ENCODE measurements around the gene PHACTR1.

DNA sequence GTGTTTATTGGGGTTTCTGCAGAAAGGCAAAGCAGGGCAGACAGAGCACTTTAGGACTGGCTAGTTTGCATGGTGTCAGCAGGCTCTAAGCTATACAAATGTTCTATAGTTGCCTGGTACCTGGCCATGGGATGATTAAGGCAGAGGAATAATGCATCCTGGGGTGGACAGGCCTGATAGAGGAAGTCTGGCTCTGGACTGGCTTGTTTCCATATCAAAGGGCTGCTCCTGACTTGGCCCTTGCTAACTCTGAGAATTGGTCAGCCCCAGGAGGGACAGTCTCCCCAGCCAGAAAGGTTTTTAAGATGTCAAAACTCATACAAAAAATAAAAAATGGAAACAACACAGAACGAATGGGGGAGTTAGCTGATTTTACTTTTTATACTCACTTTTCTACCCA lies 474.9 kb downstream of the PHACTR1 start:
- TF ChIP-seq, protein P1, sequence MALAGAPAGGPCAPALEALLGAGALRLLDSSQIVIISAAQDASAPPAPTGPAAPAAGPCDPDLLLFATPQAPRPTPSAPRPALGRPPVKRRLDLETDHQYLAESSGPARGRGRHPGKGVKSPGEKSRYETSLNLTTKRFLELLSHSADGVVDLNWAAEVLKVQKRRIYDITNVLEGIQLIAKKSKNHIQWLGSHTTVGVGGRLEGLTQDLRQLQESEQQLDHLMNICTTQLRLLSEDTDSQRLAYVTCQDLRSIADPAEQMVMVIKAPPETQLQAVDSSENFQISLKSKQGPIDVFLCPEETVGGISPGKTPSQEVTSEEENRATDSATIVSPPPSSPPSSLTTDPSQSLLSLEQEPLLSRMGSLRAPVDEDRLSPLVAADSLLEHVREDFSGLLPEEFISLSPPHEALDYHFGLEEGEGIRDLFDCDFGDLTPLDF (CRISPR knock-in tag; IDR thresholded peaks at IDR 0.05): no peak
- TF ChIP-seq ZNF671 (CRISPR knock-in tag; IDR thresholded peaks at IDR 0.05) (no peak), ZNF396 (CRISPR knock-in tag; IDR thresholded peaks at IDR 0.05; ENCODE audit: borderline replicate concordance) (no peak)
- TF ChIP-seq, protein P2, sequence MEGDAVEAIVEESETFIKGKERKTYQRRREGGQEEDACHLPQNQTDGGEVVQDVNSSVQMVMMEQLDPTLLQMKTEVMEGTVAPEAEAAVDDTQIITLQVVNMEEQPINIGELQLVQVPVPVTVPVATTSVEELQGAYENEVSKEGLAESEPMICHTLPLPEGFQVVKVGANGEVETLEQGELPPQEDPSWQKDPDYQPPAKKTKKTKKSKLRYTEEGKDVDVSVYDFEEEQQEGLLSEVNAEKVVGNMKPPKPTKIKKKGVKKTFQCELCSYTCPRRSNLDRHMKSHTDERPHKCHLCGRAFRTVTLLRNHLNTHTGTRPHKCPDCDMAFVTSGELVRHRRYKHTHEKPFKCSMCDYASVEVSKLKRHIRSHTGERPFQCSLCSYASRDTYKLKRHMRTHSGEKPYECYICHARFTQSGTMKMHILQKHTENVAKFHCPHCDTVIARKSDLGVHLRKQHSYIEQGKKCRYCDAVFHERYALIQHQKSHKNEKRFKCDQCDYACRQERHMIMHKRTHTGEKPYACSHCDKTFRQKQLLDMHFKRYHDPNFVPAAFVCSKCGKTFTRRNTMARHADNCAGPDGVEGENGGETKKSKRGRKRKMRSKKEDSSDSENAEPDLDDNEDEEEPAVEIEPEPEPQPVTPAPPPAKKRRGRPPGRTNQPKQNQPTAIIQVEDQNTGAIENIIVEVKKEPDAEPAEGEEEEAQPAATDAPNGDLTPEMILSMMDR (IDR thresholded peaks at IDR 0.05): no peak
- TF ChIP-seq, protein P3, sequence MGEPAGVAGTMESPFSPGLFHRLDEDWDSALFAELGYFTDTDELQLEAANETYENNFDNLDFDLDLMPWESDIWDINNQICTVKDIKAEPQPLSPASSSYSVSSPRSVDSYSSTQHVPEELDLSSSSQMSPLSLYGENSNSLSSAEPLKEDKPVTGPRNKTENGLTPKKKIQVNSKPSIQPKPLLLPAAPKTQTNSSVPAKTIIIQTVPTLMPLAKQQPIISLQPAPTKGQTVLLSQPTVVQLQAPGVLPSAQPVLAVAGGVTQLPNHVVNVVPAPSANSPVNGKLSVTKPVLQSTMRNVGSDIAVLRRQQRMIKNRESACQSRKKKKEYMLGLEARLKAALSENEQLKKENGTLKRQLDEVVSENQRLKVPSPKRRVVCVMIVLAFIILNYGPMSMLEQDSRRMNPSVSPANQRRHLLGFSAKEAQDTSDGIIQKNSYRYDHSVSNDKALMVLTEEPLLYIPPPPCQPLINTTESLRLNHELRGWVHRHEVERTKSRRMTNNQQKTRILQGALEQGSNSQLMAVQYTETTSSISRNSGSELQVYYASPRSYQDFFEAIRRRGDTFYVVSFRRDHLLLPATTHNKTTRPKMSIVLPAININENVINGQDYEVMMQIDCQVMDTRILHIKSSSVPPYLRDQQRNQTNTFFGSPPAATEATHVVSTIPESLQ (CRISPR knock-in tag; IDR thresholded peaks at IDR 0.05): no peak
- TF ChIP-seq, protein P4, sequence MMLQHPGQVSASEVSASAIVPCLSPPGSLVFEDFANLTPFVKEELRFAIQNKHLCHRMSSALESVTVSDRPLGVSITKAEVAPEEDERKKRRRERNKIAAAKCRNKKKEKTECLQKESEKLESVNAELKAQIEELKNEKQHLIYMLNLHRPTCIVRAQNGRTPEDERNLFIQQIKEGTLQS (CRISPR knock-in tag; conservative IDR thresholded peaks at IDR 0.05): no peak
- TF ChIP-seq, protein P5, sequence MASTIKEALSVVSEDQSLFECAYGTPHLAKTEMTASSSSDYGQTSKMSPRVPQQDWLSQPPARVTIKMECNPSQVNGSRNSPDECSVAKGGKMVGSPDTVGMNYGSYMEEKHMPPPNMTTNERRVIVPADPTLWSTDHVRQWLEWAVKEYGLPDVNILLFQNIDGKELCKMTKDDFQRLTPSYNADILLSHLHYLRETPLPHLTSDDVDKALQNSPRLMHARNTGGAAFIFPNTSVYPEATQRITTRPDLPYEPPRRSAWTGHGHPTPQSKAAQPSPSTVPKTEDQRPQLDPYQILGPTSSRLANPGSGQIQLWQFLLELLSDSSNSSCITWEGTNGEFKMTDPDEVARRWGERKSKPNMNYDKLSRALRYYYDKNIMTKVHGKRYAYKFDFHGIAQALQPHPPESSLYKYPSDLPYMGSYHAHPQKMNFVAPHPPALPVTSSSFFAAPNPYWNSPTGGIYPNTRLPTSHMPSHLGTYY (CRISPR knock-in tag; IDR thresholded peaks at IDR 0.05): no peak

Data from WTC11 (cell line).